ENCODE measurements around the gene LRRIQ1.

The LRRIQ1 gene

GRCh38 chr12:85244561-85244960 lies 208.4 kb downstream of the LRRIQ1 start:
- Histone ChIP-seq H3K9ac (ENCODE audit: low read depth in 1 of 2, low read length in 2 of 2) (no peak overlapping the region), H3K4me3 (ENCODE audit: low read length in 2 of 2) (no peak overlapping the region), H3K4me1 (ENCODE audit: control insufficient read depth in 2 of 2, insufficient read depth in 2 of 2, low read length in 2 of 2) (no peaks in the 10 kb centered on the region), H3K36me3 (ENCODE audit: control insufficient read depth in 2 of 2, insufficient read depth in 2 of 2, low read length in 2 of 2) (no peaks in the 10 kb centered on the region), H3K27ac (ENCODE audit: low read depth in 2 of 2, low read length in 2 of 2) (no peak overlapping the region), H3K9me3 (ENCODE audit: control insufficient read depth in 2 of 2, low read length in 2 of 2) (no peaks in the 10 kb centered on the region), H3K27me3 (ENCODE audit: control insufficient read depth in 2 of 2, insufficient read depth in 2 of 2, low read length in 2 of 2) (no peaks in the 10 kb centered on the region)

- no peak overlapping the region for H3K4me3 ChIP-seq (ENCODE audit: low read length in 2 of 2)
- no peak overlapping the region for H3K27ac ChIP-seq (ENCODE audit: low read depth in 2 of 2, low read length in 2 of 2)
- no peaks in the 10 kb centered on the region for H3K36me3 ChIP-seq (ENCODE audit: control insufficient read depth in 2 of 2, insufficient read depth in 2 of 2, low read length in 2 of 2)
- H3K4me1 ChIP-seq (ENCODE audit: control insufficient read depth in 2 of 2, insufficient read depth in 2 of 2, low read length in 2 of 2), result no peaks in the 10 kb centered on the region
- no peak overlapping the region for H3K9ac ChIP-seq (ENCODE audit: low read depth in 1 of 2, low read length in 2 of 2)
- H3K9me3 ChIP-seq (ENCODE audit: control insufficient read depth in 2 of 2, low read length in 2 of 2), result no peaks in the 10 kb centered on the region
- no peaks in the 10 kb centered on the region for H3K27me3 ChIP-seq (ENCODE audit: control insufficient read depth in 2 of 2, insufficient read depth in 2 of 2, low read length in 2 of 2)
Observed at GRCh38 chr12:85253853-85254252, 217.7 kb downstream of the LRRIQ1 start.

GRCh38 chr12:85257671-85258070 lies 221.5 kb downstream of the LRRIQ1 start:
- Histone ChIP-seq H3K36me3 (ENCODE audit: control insufficient read depth in 2 of 2, insufficient read depth in 2 of 2, low read length in 2 of 2) (no peaks in the 10 kb centered on the region), H3K4me1 (ENCODE audit: control insufficient read depth in 2 of 2, insufficient read depth in 2 of 2, low read length in 2 of 2) (no peaks in the 10 kb centered on the region), H3K4me3 (ENCODE audit: low read length in 2 of 2) (no peak overlapping the region), H3K9me3 (ENCODE audit: control insufficient read depth in 2 of 2, low read length in 2 of 2) (no peaks in the 10 kb centered on the region), H3K27me3 (ENCODE audit: control insufficient read depth in 2 of 2, insufficient read depth in 2 of 2, low read length in 2 of 2) (no peaks in the 10 kb centered on the region), H3K27ac (ENCODE audit: low read depth in 2 of 2, low read length in 2 of 2) (no peak overlapping the region), H3K9ac (ENCODE audit: low read depth in 1 of 2, low read length in 2 of 2) (no peak overlapping the region)

DNA sequence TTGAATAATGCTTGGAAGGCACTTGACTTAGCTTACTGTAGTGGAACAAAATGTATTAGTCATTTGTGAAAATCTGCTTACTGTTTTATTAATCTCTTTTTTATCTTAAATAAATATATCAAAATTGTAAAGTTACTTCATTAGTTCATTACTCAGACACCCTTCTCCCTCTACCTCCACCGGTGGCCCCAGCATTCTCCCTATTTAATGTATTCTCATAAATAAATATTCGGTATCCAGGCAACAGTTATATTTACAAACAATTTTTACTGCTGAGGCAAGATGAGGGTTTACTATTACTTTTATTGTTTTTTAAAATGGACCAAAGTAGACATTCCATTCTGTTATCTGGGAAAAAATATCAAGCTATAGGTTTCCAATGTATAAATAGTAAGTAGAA lies 224.3 kb downstream of the LRRIQ1 start:
- Histone ChIP-seq H3K4me1 (ENCODE audit: control insufficient read depth in 2 of 2, insufficient read depth in 2 of 2, low read length in 2 of 2) (no peaks in the 10 kb centered on the region), H3K36me3 (ENCODE audit: control insufficient read depth in 2 of 2, insufficient read depth in 2 of 2, low read length in 2 of 2) (no peaks in the 10 kb centered on the region), H3K27me3 (ENCODE audit: control insufficient read depth in 2 of 2, insufficient read depth in 2 of 2, low read length in 2 of 2) (no peaks in the 10 kb centered on the region), H3K9me3 (ENCODE audit: control insufficient read depth in 2 of 2, low read length in 2 of 2) (no peaks in the 10 kb centered on the region), H3K4me3 (ENCODE audit: low read length in 2 of 2) (no peak overlapping the region), H3K9ac (ENCODE audit: low read depth in 1 of 2, low read length in 2 of 2) (no peak overlapping the region), H3K27ac (ENCODE audit: low read depth in 2 of 2, low read length in 2 of 2) (no peak overlapping the region)

DNA sequence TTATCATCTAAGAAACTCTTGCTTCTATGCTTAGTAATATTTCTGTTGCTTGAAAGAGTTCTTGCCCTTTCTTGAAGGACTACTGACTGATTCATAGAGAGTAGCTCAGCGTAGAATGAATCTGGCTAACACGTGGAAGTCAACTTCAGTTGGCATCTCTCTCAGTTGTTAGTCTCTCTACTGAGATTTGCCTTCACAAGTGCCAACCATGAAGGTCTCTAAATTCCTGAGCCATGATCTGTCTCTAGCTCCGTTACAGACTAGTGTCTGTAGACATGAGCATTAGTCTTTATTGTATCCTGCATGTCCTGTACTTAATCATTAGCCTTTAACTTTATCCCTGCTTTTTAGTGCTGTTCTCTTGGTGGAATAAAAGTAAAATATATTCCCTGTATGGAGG lies 224.7 kb downstream of the LRRIQ1 start:
- Histone ChIP-seq H3K4me3 (ENCODE audit: low read length in 2 of 2) (no peak overlapping the region), H3K9me3 (ENCODE audit: control insufficient read depth in 2 of 2, low read length in 2 of 2) (no peaks in the 10 kb centered on the region), H3K36me3 (ENCODE audit: control insufficient read depth in 2 of 2, insufficient read depth in 2 of 2, low read length in 2 of 2) (no peaks in the 10 kb centered on the region), H3K4me1 (ENCODE audit: control insufficient read depth in 2 of 2, insufficient read depth in 2 of 2, low read length in 2 of 2) (no peaks in the 10 kb centered on the region), H3K27me3 (ENCODE audit: control insufficient read depth in 2 of 2, insufficient read depth in 2 of 2, low read length in 2 of 2) (no peaks in the 10 kb centered on the region), H3K9ac (ENCODE audit: low read depth in 1 of 2, low read length in 2 of 2) (no peak overlapping the region), H3K27ac (ENCODE audit: low read depth in 2 of 2, low read length in 2 of 2) (no peak overlapping the region)

- H3K36me3 ChIP-seq (ENCODE audit: control insufficient read depth in 2 of 2, insufficient read depth in 2 of 2, low read length in 2 of 2), result no peaks in the 10 kb centered on the region
- H3K27me3 ChIP-seq (ENCODE audit: control insufficient read depth in 2 of 2, insufficient read depth in 2 of 2, low read length in 2 of 2), result peaks cover 0 to 3% of the 10 kb centered on the region in 2 donors
- no peaks in the 10 kb centered on the region for H3K4me1 ChIP-seq (ENCODE audit: control insufficient read depth in 2 of 2, insufficient read depth in 2 of 2, low read length in 2 of 2)
- H3K27ac ChIP-seq (ENCODE audit: low read depth in 2 of 2, low read length in 2 of 2), result no peak overlapping the region
- H3K9ac ChIP-seq (ENCODE audit: low read depth in 1 of 2, low read length in 2 of 2), result no peak overlapping the region
- no peak overlapping the region for H3K4me3 ChIP-seq (ENCODE audit: low read length in 2 of 2)
- no peaks in the 10 kb centered on the region for H3K9me3 ChIP-seq (ENCODE audit: control insufficient read depth in 2 of 2, low read length in 2 of 2)
Observed at GRCh38 chr12:85266356-85266755, 230.2 kb downstream of the LRRIQ1 start.

GRCh38 chr12:85273381-85274314 lies 237.5 kb downstream of the LRRIQ1 start:
- Histone ChIP-seq H3K4me1 (ENCODE audit: control insufficient read depth in 2 of 2, insufficient read depth in 2 of 2, low read length in 2 of 2) (no peaks in the 10 kb centered on the region), H3K9me3 (ENCODE audit: control insufficient read depth in 2 of 2, low read length in 2 of 2) (no peaks in the 10 kb centered on the region), H3K27me3 (ENCODE audit: control insufficient read depth in 2 of 2, insufficient read depth in 2 of 2, low read length in 2 of 2) (peaks cover 28 to 30% of the 10 kb centered on the region in 2 donors), H3K36me3 (ENCODE audit: control insufficient read depth in 2 of 2, insufficient read depth in 2 of 2, low read length in 2 of 2) (no peaks in the 10 kb centered on the region), H3K9ac (ENCODE audit: low read depth in 1 of 2, low read length in 2 of 2) (no peak overlapping the region), H3K27ac (ENCODE audit: low read depth in 2 of 2, low read length in 2 of 2) (no peak overlapping the region), H3K4me3 (ENCODE audit: low read length in 2 of 2) (no peak overlapping the region)

DNA sequence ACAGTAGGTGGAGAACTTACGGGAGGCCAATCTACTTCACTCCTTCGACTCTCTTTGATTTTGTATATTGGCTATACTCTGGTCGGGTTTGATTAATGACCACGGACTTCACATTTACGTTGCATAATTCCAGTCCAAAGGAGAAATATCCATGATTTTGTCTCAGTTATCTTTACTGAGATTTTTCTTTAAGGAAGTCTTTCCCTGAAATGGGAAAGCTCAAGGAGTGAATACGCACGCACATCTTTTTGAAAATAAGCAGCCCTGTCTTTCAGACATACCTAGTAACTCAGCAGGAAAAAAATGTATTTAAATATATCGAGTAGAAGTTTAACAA lies 238.1 kb downstream of the LRRIQ1 start:
- Histone ChIP-seq H3K4me3 (ENCODE audit: low read length in 2 of 2) (no peak overlapping the region), H3K27me3 (ENCODE audit: control insufficient read depth in 2 of 2, insufficient read depth in 2 of 2, low read length in 2 of 2) (peaks cover 34% of the 10 kb centered on the region in 2 donors), H3K4me1 (ENCODE audit: control insufficient read depth in 2 of 2, insufficient read depth in 2 of 2, low read length in 2 of 2) (no peaks in the 10 kb centered on the region), H3K36me3 (ENCODE audit: control insufficient read depth in 2 of 2, insufficient read depth in 2 of 2, low read length in 2 of 2) (no peaks in the 10 kb centered on the region), H3K9ac (ENCODE audit: low read depth in 1 of 2, low read length in 2 of 2) (no peak overlapping the region), H3K9me3 (ENCODE audit: control insufficient read depth in 2 of 2, low read length in 2 of 2) (no peaks in the 10 kb centered on the region), H3K27ac (ENCODE audit: low read depth in 2 of 2, low read length in 2 of 2) (no peak overlapping the region)

GRCh38 chr12:85275374-85275773 lies 239.2 kb downstream of the LRRIQ1 start:
- Histone ChIP-seq H3K27ac (ENCODE audit: low read depth in 2 of 2, low read length in 2 of 2) (no peak overlapping the region), H3K36me3 (ENCODE audit: control insufficient read depth in 2 of 2, insufficient read depth in 2 of 2, low read length in 2 of 2) (no peaks in the 10 kb centered on the region), H3K4me3 (ENCODE audit: low read length in 2 of 2) (no peak overlapping the region), H3K9ac (ENCODE audit: low read depth in 1 of 2, low read length in 2 of 2) (no peak overlapping the region), H3K9me3 (ENCODE audit: control insufficient read depth in 2 of 2, low read length in 2 of 2) (no peaks in the 10 kb centered on the region), H3K4me1 (ENCODE audit: control insufficient read depth in 2 of 2, insufficient read depth in 2 of 2, low read length in 2 of 2) (peaks cover 0 to 1% of the 10 kb centered on the region in 2 donors), H3K27me3 (ENCODE audit: control insufficient read depth in 2 of 2, insufficient read depth in 2 of 2, low read length in 2 of 2) (peaks cover 37 to 43% of the 10 kb centered on the region in 2 donors)

- Histone ChIP-seq H3K36me3 (ENCODE audit: control insufficient read depth in 2 of 2, insufficient read depth in 2 of 2, low read length in 2 of 2) (no peaks in the 10 kb centered on the region), H3K9me3 (ENCODE audit: control insufficient read depth in 2 of 2, low read length in 2 of 2) (no peaks in the 10 kb centered on the region), H3K9ac (ENCODE audit: low read depth in 1 of 2, low read length in 2 of 2) (no peak overlapping the region), H3K4me1 (ENCODE audit: control insufficient read depth in 2 of 2, insufficient read depth in 2 of 2, low read length in 2 of 2) (peaks cover 0 to 7% of the 10 kb centered on the region in 2 donors), H3K27ac (ENCODE audit: low read depth in 2 of 2, low read length in 2 of 2) (no peak overlapping the region), H3K27me3 (ENCODE audit: control insufficient read depth in 2 of 2, insufficient read depth in 2 of 2, low read length in 2 of 2) (peaks cover 53 to 58% of the 10 kb centered on the region in 2 donors), H3K4me3 (ENCODE audit: low read length in 2 of 2) (no peak overlapping the region)
Observed at GRCh38 chr12:85277191-85277590, 241.0 kb downstream of the LRRIQ1 start.

Data from mucosa of rectum (tissue), 2 donors.